IPS-15b (cell line): ENCODE measurements around the gene EPSTI1.

Experiments used
- H3K27me3 ChIP-seq: one replicate; pipeline ENCODE4 v1.6.1; 2013; ENCODE audit warnings: low read length; ENCODE audit not compliant: control insufficient read depth, insufficient read depth
- H3K36me3 ChIP-seq: one replicate; pipeline ENCODE4 v1.6.1; 2013; ENCODE audit warnings: low read length; ENCODE audit not compliant: control insufficient read depth, insufficient read depth
- H3K4me1 ChIP-seq: one replicate; pipeline ENCODE4 v1.6.1; 2013; ENCODE audit warnings: mild to moderate bottlenecking, low read length; ENCODE audit not compliant: control insufficient read depth, insufficient read depth
- H3K4me3 ChIP-seq: one replicate; pipeline ENCODE4 v1.5.1; 2013; ENCODE audit warnings: low read depth, low read length
- H3K9ac ChIP-seq: one replicate; pipeline ENCODE4 v1.6.1; 2013; ENCODE audit warnings: low read depth, mild to moderate bottlenecking, low read length
- H3K9me3 ChIP-seq: one replicate; pipeline ENCODE4 v1.6.1; 2013; ENCODE audit warnings: mild to moderate bottlenecking, low read length; ENCODE audit not compliant: control insufficient read depth, insufficient read depth

The EPSTI1 gene

GRCh38 chr13:42985312-42986175 lies 6.5 kb downstream of the EPSTI1 start:
- Histone ChIP-seq H3K9ac (no peak overlapping the region), H3K9me3 (no peaks in the 10 kb centered on the region), H3K4me1 (peaks cover 5% of the 10 kb centered on the region), H3K27me3 (no peaks in the 10 kb centered on the region), H3K36me3 (no peaks in the 10 kb centered on the region), H3K4me3 (no peak overlapping the region)

- H3K9me3 ChIP-seq = no peaks in the 10 kb centered on the region
- H3K4me1 ChIP-seq = peaks cover 5% of the 10 kb centered on the region
- no peaks in the 10 kb centered on the region for H3K36me3 ChIP-seq
- H3K9ac ChIP-seq = no peak overlapping the region
- no peaks in the 10 kb centered on the region for H3K27me3 ChIP-seq
- H3K4me3 ChIP-seq = no peak overlapping the region
These were observed 7.3 kb downstream of the EPSTI1 start for GRCh38 chr13:42984691-42985090.

GRCh38 chr13:42984026-42984425 lies 8.0 kb downstream of the EPSTI1 start:
- H3K36me3 ChIP-seq = no peaks in the 10 kb centered on the region
- no peaks in the 10 kb centered on the region for H3K9me3 ChIP-seq
- H3K9ac ChIP-seq = no peak overlapping the region
- no peak overlapping the region for H3K4me3 ChIP-seq
- no peaks in the 10 kb centered on the region for H3K27me3 ChIP-seq
- peaks cover 5% of the 10 kb centered on the region for H3K4me1 ChIP-seq

GRCh38 chr13:42981853-42982252 lies 10.2 kb downstream of the EPSTI1 start:
- Histone ChIP-seq H3K4me1 (peaks cover 5% of the 10 kb centered on the region), H3K4me3 (no peak overlapping the region), H3K27me3 (no peaks in the 10 kb centered on the region), H3K9me3 (no peaks in the 10 kb centered on the region), H3K9ac (no peak overlapping the region), H3K36me3 (no peaks in the 10 kb centered on the region)

GRCh38 chr13:42981317-42981716 lies 10.7 kb downstream of the EPSTI1 start:
- Histone ChIP-seq H3K4me3 (no peak overlapping the region), H3K9me3 (no peaks in the 10 kb centered on the region), H3K36me3 (no peaks in the 10 kb centered on the region), H3K27me3 (no peaks in the 10 kb centered on the region), H3K9ac (no peak overlapping the region), H3K4me1 (peaks cover 5% of the 10 kb centered on the region)

GRCh38 chr13:42977219-42977659 lies 14.8 kb downstream of the EPSTI1 start:
- Histone ChIP-seq H3K9me3 (no peaks in the 10 kb centered on the region), H3K9ac (no peak overlapping the region), H3K4me3 (no peak overlapping the region), H3K36me3 (no peaks in the 10 kb centered on the region), H3K27me3 (no peaks in the 10 kb centered on the region), H3K4me1 (peaks cover 5% of the 10 kb centered on the region)

GRCh38 chr13:42976066-42976465 lies 16.0 kb downstream of the EPSTI1 start:
- no peaks in the 10 kb centered on the region for H3K9me3 ChIP-seq
- no peak overlapping the region for H3K4me3 ChIP-seq
- no peaks in the 10 kb centered on the region for H3K4me1 ChIP-seq

GRCh38 chr13:42973581-42973980 lies 18.5 kb downstream of the EPSTI1 start:
- no peaks in the 10 kb centered on the region for H3K36me3 ChIP-seq
- H3K9ac ChIP-seq = no peak overlapping the region
- no peaks in the 10 kb centered on the region for H3K27me3 ChIP-seq
- no peak overlapping the region for H3K4me3 ChIP-seq
- H3K4me1 ChIP-seq = peaks cover 9% of the 10 kb centered on the region
- no peaks in the 10 kb centered on the region for H3K9me3 ChIP-seq

More at GRCh38 chr13:42976066-42976465, 16.0 kb downstream of the EPSTI1 start:
- Histone ChIP-seq H3K27me3 (no peaks in the 10 kb centered on the region), H3K36me3 (no peaks in the 10 kb centered on the region), H3K9ac (no peak overlapping the region)

GRCh38 chr13:42971691-42972347 lies 20.2 kb downstream of the EPSTI1 start:
- Histone ChIP-seq H3K4me1 (peaks cover 9% of the 10 kb centered on the region), H3K9ac (no peak overlapping the region), H3K4me3 (no peak overlapping the region), H3K36me3 (no peaks in the 10 kb centered on the region), H3K27me3 (no peaks in the 10 kb centered on the region), H3K9me3 (no peaks in the 10 kb centered on the region)

- no peaks in the 10 kb centered on the region for H3K9me3 ChIP-seq
- no peak overlapping the region for H3K4me3 ChIP-seq
- H3K9ac ChIP-seq = no peak overlapping the region
- peaks cover 9% of the 10 kb centered on the region for H3K4me1 ChIP-seq
- H3K27me3 ChIP-seq = no peaks in the 10 kb centered on the region
- no peaks in the 10 kb centered on the region for H3K36me3 ChIP-seq
These were observed 21.0 kb downstream of the EPSTI1 start for GRCh38 chr13:42970824-42971690.

GRCh38 chr13:42969565-42970172 lies 22.4 kb downstream of the EPSTI1 start:
- Histone ChIP-seq H3K9me3 (no peaks in the 10 kb centered on the region), H3K4me3 (no peak overlapping the region), H3K36me3 (no peaks in the 10 kb centered on the region), H3K4me1 (peaks cover 9% of the 10 kb centered on the region), H3K27me3 (no peaks in the 10 kb centered on the region), H3K9ac (no peak overlapping the region)
